NCI-H2081 (cell line): ENCODE measurements around the gene ZNF654.
"Not testable (repeated sequence)": the region's sequence is repeated elsewhere in the genome, so short reads cannot be mapped to it uniquely, and the experiment has no call there.

Source experiments
- DNase-seq, 2 experiments: peaks; one replicate each; lab custom pipeline; 2025; lab: John Stamatoyannopoulos, UW

ZNF654 gene

GRCh38 chr3:88059380-88060170, 520 bp downstream of the ZNF654 start:
- DNase-seq = no peak

- DNase-seq = no peak
Observed at GRCh38 chr3:88061746-88062145, 2.7 kb downstream of the ZNF654 start.

- DNase-seq = no peak
Observed at GRCh38 chr3:88075072-88075471, 16.0 kb downstream of the ZNF654 start.

GRCh38 chr3:88075497-88075896, 16.4 kb downstream of the ZNF654 start:
- DNase-seq = no peak

- no peak for DNase-seq
Observed at GRCh38 chr3:88076712-88077111, 17.7 kb downstream of the ZNF654 start.

- DNase-seq = no peak
Observed at GRCh38 chr3:88078932-88079331, 19.9 kb downstream of the ZNF654 start.

- DNase-seq = no peak
Observed at GRCh38 chr3:88082854-88083253, 23.8 kb downstream of the ZNF654 start.

GRCh38 chr3:88084097-88084501, 25.0 kb downstream of the ZNF654 start:
- DNase-seq = no peak

- DNase-seq = no peak
Observed at GRCh38 chr3:88090681-88091080, 31.6 kb downstream of the ZNF654 start.

GRCh38 chr3:88092270-88092669, 33.2 kb downstream of the ZNF654 start:
- no peak for DNase-seq

- DNase-seq = no peak
Observed at GRCh38 chr3:88093266-88093665, 34.2 kb downstream of the ZNF654 start.

- no peak for DNase-seq
Observed at GRCh38 chr3:88101142-88101541, 42.1 kb downstream of the ZNF654 start.

- no peak for DNase-seq
Observed at GRCh38 chr3:88105325-88105724, 46.3 kb downstream of the ZNF654 start.

- no peak for DNase-seq
Observed at GRCh38 chr3:88112289-88112688, 53.2 kb downstream of the ZNF654 start.

GRCh38 chr3:88113311-88114162, 54.5 kb downstream of the ZNF654 start:
- peak; percentile 45 to 53 for DNase-seq

GRCh38 chr3:88114878-88115549, 56.0 kb downstream of the ZNF654 start:
- no peak for DNase-seq

GRCh38 chr3:88117683-88118082, 58.6 kb downstream of the ZNF654 start:
- no peak for DNase-seq

GRCh38 chr3:88118603-88119002, 59.5 kb downstream of the ZNF654 start:
- not testable (repeated sequence) for DNase-seq

- no peak for DNase-seq
Observed at GRCh38 chr3:88123526-88123925, 64.5 kb downstream of the ZNF654 start.

- no peak for DNase-seq
Observed at GRCh38 chr3:88131695-88132094, 72.6 kb downstream of the ZNF654 start.

GRCh38 chr3:88132894-88133293, 73.8 kb downstream of the ZNF654 start:
- DNase-seq = no peak

- no peak for DNase-seq
Observed at GRCh38 chr3:88133711-88134263, 74.7 kb downstream of the ZNF654 start.
